ENCODE measurements around the gene TBC1D22B.

Gene TBC1D22B

DNA sequence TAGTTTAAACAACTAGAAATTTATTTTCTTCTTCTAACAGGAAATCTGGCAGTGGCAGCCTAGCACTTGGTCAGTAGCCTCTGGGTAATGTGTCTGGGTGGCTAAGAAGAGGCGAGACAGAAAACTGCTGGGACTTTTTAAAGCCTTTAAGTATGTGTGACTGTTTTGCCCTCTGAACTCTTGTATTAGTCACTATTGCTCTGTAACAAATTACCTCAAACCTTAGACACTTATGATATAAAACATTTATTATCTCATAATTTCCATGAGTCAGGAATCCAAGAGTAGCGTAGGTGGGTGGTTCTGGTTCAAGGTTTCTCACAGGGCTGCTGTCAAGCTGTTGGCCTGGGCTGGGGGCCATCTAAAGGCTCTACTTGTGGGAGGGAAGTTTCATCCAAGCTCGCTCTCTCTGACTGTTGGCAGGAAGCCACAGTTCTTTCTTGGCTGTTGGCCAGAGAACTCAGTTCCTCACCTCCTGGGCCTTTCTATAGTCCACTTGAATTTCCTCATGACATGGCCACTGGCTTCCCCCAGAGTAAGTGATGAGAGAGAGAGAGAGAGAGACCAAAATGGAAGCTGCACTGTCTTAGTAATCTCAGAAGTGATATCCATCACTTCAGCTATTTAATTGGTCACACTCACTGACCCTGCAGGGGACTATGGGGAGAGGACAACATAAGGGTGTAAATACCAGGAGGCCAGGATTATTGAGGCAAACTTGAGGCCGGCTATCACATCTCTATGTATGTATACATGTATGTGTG is 17.4 kb upstream of the TBC1D22B start:
- DNase-seq, result peak in 11 of 14 donors; percentile 2 to 67 (median 46)

DNA sequence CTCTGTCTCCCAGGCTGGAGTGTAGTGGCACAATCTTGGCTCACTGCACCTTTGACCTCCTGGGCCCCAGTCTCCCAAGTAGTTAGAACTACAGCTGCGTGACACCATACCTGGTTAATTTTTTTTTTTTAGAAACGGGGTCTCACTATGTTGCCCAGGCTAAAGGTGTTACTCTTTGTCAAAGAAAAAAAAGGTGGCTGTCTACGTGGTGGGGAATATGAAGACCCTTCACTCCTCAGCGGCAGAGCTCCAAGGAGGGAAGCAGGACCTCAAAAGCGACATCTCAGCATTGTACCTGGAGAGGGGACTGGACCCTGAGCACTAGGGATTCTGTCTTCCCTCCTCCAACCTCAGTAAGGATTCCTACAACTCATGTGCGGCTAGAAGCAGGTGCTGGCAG is 16.4 kb upstream of the TBC1D22B start:
- DNase-seq, result no peak

DNA sequence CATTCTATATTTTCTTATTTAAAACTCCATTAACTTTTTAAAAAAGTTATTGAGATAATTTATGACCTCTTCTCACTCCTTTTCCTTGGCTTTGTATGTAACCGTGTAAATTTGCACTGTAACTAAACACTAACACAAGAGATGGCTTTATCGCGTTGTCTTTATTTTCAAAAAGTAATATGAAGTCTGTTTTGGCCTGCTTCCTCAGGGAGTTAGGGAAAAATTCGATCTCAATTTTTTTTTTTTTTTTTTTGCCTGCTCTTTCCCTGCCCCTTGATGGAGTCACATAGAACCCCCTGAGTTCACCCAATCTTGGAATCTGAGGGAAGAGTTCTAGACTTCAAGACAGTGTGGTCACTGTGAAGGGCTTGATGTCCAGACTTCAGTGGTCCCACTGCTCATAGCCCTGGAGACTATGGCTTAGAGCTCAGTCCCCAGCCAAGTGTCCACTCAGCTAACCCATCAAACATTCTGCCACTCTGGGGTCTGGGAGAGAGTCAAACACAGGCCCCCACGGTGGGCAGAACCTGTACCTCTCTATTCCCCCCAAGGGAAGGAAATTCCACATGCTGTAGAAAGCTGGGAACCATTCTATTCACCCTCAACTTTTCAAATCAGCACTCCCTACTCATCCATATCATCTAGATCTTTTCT is 15.7 kb upstream of the TBC1D22B start:
- no peak for DNase-seq

DNA sequence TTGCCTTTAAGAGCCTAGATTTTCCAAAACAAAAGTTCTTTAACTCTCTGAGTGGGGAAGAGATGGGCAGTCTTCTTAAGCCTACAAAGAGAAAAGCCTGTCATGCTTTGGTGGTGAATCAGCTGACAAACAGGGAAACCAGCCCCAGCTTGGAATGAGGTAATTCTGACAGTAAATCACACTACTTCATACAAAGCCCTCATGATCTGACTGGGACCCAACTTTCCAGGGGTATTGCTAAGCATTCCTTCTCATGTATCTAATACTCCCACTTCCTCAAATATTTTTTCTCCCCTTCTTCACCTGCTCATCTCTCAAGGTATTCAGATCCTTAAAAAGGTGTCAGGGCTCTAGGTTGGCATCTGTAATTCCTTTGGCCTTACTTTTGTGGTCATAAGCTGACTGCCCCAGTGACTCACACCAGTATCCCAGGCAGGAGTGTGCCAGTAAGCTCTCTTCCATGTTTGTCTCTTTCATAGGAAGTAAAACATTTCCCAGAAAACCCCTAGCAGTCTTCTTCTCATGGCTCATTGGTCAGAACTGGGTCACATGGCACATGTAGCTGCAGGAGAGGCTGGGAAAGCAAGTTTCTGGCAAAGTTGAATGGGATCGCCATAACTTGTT is 15.0 kb upstream of the TBC1D22B start:
- peak in 1 of 14 donors; percentile 4 for DNase-seq

GRCh38 chr6:37243131-37243815 is 14.3 kb upstream of the TBC1D22B start:
- no peak for DNase-seq

GRCh38 chr6:37243816-37244370 is 13.7 kb upstream of the TBC1D22B start:
- no peak for DNase-seq

- peak in 4 of 14 donors; percentile 16 to 46 (median 33) for DNase-seq
Measured at GRCh38 chr6:37244430-37245310, 12.9 kb upstream of the TBC1D22B start.

- no peak for DNase-seq
Measured at GRCh38 chr6:37251211-37251780, 6.3 kb upstream of the TBC1D22B start.

- DNase-seq, result no peak
Measured at GRCh38 chr6:37253486-37254007, 4.0 kb upstream of the TBC1D22B start.

GRCh38 chr6:37254881-37255280 is 2.7 kb upstream of the TBC1D22B start:
- DNase-seq, result no peak

DNA sequence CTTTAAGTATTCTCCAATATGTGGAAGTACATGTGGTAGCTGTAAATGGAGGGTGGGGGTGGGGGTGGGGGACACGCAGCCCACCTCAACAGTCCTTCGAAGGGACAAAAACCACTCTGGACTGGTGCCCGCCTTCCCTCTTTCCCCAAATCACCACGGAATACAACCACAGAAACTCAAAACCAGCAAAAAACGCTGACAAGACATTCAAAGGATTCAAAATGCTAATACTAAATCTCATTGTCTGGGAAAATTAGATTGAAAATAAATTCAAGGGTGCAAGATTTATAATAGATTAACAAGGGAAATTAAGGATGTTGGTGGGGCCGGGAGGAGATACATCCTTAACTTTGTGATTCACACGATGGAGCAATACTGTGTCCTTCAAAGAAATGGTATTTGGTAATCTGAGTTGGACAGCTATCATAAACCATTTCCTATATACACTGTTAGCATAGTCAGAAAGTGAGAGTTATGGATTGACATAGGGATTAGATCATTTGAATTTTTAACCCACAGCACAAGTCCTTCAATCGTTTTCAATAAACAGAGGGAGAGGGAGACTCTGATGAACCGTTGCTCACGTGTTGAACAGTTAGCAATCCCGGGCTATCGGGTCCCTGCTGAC is 766 bp upstream of the TBC1D22B start:
- no peak for DNase-seq

GRCh38 chr6:37257320-37257633 is 295 bp upstream of the TBC1D22B start:
- DNase-seq, result no peak

DNA sequence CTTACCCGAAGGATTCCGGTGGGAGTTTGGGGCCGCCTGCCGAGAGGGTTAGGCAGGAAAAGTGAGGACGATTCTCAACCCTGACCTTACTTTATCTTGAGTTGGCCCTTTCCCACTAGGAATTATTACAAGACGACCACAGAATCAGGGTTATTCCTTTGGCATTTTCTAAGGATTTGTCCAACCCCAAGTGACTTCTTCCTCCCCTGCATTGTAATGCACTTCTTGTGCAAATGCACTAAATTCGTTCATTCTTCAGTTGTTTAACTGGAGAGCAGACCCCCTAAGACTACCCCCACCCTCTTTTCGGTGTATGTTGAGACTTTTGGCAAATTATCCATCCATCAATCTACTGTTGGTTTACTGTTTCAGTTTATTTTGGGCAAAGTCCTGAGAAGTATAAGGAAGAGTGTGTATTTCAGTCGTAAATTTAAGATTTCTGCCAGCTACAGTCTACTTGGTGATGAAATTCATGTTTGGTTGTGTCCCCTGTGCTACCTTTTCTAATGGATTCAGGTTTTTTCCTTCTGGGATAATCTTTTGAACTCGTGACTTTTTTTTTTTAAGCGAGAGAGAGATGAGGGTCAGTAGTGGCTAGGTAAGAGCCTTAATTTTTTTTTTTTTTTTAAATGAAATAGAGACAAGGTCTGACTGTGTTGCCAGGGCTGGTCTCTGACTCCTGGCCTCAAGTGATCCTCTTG is 983 bp downstream of the TBC1D22B start:
- no peak for DNase-seq

GRCh38 chr6:37259191-37259590 is 1.6 kb downstream of the TBC1D22B start:
- DNase-seq, result no peak

GRCh38 chr6:37260040-37260439 is 2.5 kb downstream of the TBC1D22B start:
- no peak for DNase-seq

- DNase-seq, result no peak
Measured at GRCh38 chr6:37260444-37260843, 2.9 kb downstream of the TBC1D22B start.

DNA sequence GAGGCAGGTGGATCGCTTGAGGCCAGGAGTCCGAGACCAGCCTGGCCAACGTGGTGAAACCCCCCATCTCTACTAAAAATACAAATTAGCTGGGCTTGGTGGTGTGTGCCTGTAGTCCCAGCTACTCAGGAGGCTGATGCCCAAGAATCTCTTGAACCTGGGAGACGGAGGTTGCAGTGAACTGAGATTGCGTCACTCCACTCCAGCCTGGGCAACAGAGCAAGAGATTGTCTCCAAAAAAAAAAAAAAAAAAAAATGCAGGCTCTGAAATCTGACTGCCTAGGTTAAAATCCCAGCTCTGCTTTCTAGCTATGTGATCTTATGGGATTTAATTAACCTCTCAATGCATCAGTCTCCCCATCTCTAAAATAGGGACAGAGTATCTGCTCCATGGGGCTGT is 3.6 kb downstream of the TBC1D22B start:
- no peak for DNase-seq

DNA sequence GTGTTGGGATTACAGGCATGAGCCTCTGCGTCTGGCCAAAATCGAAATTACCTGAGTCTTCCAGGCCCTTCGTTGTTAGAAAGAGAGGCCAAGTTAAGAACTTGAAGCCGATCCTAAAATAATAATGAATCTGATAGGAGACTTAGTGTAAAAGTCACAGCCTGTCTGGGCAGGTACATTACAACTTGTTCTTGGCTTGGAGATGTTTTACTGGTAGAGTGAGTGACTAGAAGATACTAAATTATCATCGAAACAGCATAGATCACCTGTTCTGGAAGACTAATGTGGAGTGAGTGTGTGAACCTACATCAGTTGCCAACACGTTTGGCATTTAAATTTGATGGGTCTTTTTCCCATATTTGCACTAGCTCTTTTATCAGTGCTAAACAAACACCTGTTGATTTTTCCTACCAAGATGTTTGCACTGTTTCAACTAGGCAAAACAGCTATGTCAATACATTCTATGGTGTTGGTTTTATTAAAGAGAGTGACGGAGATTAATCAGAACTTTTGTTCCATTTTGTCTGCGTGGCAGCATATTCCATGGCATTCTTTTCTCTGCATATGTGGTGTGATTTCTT is 5.0 kb downstream of the TBC1D22B start:
- DNase-seq, result no peak

DNA sequence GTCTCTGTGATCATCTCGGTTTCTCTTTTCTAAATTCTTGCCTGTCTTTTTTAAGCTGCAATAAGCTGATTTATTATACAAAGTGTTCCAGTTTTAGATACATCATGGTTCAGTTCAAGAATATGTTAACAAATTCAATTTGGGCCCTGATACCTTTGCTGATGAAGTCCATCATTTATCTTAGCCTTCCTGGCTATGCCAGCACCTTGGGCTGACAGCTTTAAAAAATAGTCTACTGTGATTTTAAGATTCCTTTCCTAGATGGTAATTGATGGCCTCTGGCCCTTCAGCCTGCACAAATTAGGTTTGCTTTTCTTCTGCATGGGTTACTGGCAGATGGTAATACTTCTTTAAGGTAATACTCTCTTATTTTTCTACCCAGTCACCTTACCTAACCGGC is 7.4 kb downstream of the TBC1D22B start:
- DNase-seq, result no peak

DNA sequence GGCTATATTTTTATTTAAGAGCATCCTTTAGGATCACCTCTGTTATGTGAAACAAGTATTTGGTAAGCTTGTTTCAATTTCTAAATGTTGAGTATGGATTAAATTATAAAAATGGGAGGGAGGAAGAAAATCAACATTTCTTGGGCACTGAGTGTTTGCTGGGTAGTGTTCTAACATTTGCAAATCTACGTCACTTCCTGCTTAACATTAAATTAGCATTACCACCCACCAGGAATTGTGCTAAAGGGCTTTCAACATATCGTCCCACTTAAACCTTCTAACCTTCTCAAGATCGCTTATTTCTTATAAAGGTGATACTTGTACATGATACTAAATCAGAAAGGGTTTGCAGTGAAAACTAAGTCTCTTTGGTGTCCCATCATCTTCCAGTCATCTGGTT is 8.3 kb downstream of the TBC1D22B start:
- DNase-seq, result no peak

Data from C1 segment of cervical spinal cord (tissue), 14 donors.